A549 (cell line): Measurements from ENCODE around the gene ZNF710. TPM values are rescaled to one million over a fixed set of nuclear protein-coding genes. Genes with fewer than 3 reads are reported as not detected.

Experiments
- ATAC-seq, 2 experiments: fragments of 200-7000 bp in 1 of 2; fragments of >200 bp in 1 of 2; cut with Nextera tagmentation in 1 of 2; cut with Tn5 transposase in 1 of 2; 3 replicates each; pipeline versions ENCODE4 v1.8.0 to v1.9.1; 2018 to 2020; ENCODE audit warnings: mild to moderate bottlenecking in 1 of 2, moderate library complexity in 1 of 2
- CTCF ChIA-PET: fragments of 300-600 bp; sonication (Branson Sonifier 250); formaldehyde crosslinking; extraction: SDS; loops from one replicate; lab custom pipeline; 2021; ENCODE audit warnings: antibody characterized with exemption, inconsistent platforms; lab: Yijun Ruan, JAX
- POLR2A ChIA-PET: fragments of 350-600 bp; formaldehyde crosslinking; extraction: SDS; loops from one replicate; lab custom pipeline; 2021; ENCODE audit warnings: antibody characterized with exemption, inconsistent platforms; lab: Yijun Ruan, JAX
- DNase-seq, 2 experiments: peaks; one replicate each; pipeline versions ENCODE4 v3.0.0 to v3.0.0-alpha.2; 2011 to 2016; ENCODE audit warnings: low read depth in 1 of 2, low spot score in 1 of 2
- FAIRE-seq: peaks from 2 replicates; lab custom pipeline; 2011; peaks lifted over from hg19 to GRCh38; lab: Jason Lieb, UNC
- H3K27ac ChIP-seq, 2 experiments: fragments of >200 bp; sonication (Bioruptor Twin); formaldehyde crosslinking; 3 replicates each; pipeline ENCODE4 v1.5.1; 2016 to 2017
- H3K4me1 ChIP-seq: fragments of >200 bp; sonication (Bioruptor Twin); formaldehyde crosslinking; 3 replicates; pipeline ENCODE4 v1.6.1; 2016
- H3K4me2 ChIP-seq: fragments of >200 bp; sonication (Bioruptor Twin); formaldehyde crosslinking; 3 replicates; pipeline ENCODE4 v1.6.1; 2016
- H3K4me3 ChIP-seq: fragments of >200 bp; sonication (Bioruptor Twin); formaldehyde crosslinking; 3 replicates; pipeline ENCODE4 v1.5.1; 2016
- H3K9me3 ChIP-seq: fragments of >200 bp; sonication (Bioruptor Twin); formaldehyde crosslinking; 3 replicates; pipeline ENCODE4 v1.6.1; 2016
- CEBPB ChIP-seq, 2 experiments: fragments of >200 bp in 1 of 2; sonication (Bioruptor Twin) in 1 of 2; formaldehyde crosslinking in 1 of 2; IDR thresholded peaks; 2 replicates each; pipeline ENCODE4 v1.6.1; 2012 to 2016
- EP300 ChIP-seq, 2 experiments: fragments of >200 bp; sonication (Bioruptor Twin); formaldehyde crosslinking; IDR thresholded peaks; 2 replicates in 1 of 2; 3 replicates in 1 of 2; pipeline ENCODE4 v1.6.1; 2016 to 2017
- ESRRA ChIP-seq: fragments of 150-350 bp; IDR thresholded peaks from 2 replicates; pipeline ENCODE4 v1.6.1; 2014; ENCODE audit warnings: mild to moderate bottlenecking, low read length, borderline replicate concordance
- FOSB ChIP-seq: fragments of 250-450 bp; sonication (Bioruptor Pico); IDR thresholded peaks from 2 replicates; pipeline ENCODE4 v1.5.0; 2020; ENCODE audit warnings: mild to moderate bottlenecking, moderate library complexity
- FOSL2 ChIP-seq, 2 experiments: fragments of 450-650 bp in 1 of 2; fragments of >200 bp in 1 of 2; sonication (Bioruptor Twin) in 1 of 2; formaldehyde crosslinking; IDR thresholded peaks; 2 replicates each; pipeline versions ENCODE4 v1.5.0 to v1.6.1; 2016 to 2020; ENCODE audit warnings: mild to moderate bottlenecking in 1 of 2, moderate library complexity in 1 of 2
- FOXS1 ChIP-seq: fragments of 250-450 bp; sonication (Bioruptor Pico); IDR thresholded peaks from 2 replicates; pipeline ENCODE4 v1.5.0; 2020; ENCODE audit warnings: mild to moderate bottlenecking, moderate library complexity
- GATA3 ChIP-seq: IDR thresholded peaks from 2 replicates; pipeline ENCODE4 v1.6.1; 2012; ENCODE audit warnings: borderline replicate concordance
- HOXB13 ChIP-seq: fragments of 250-450 bp; sonication (Bioruptor Pico); IDR thresholded peaks from 2 replicates; pipeline ENCODE4 v1.5.0; 2020; ENCODE audit warnings: low read depth, mild to moderate bottlenecking, moderate library complexity
- HOXB5 ChIP-seq: fragments of 250-450 bp; sonication (Bioruptor Pico); IDR thresholded peaks from 2 replicates; pipeline ENCODE4 v1.5.0; 2020; ENCODE audit warnings: mild to moderate bottlenecking, moderate library complexity
- JUN ChIP-seq, 2 experiments: fragments of >200 bp; sonication (Bioruptor Twin); formaldehyde crosslinking; IDR thresholded peaks; 2 replicates in 1 of 2; 3 replicates in 1 of 2; pipeline ENCODE4 v1.6.1; 2016 to 2017
- MAFK ChIP-seq: fragments of 450-650 bp; IDR thresholded peaks from 2 replicates; pipeline ENCODE4 v1.6.1; 2014; ENCODE audit not compliant: partially characterized antibody
- MAZ ChIP-seq: fragments of 150-350 bp; IDR thresholded peaks from 2 replicates; pipeline ENCODE4 v1.6.1; 2014; ENCODE audit warnings: antibody characterized with exemption, low read depth, low read length, borderline replicate concordance
- NFE2L2 ChIP-seq: fragments of 150-350 bp; conservative IDR thresholded peaks from 2 replicates; pipeline ENCODE4 v1.6.1; 2014; ENCODE audit warnings: low read length
- NPAS2 ChIP-seq: fragments of 250-450 bp; sonication (Bioruptor Pico); IDR thresholded peaks from 2 replicates; pipeline ENCODE4 v1.8.0; 2022; ENCODE audit warnings: mild to moderate bottlenecking, moderate library complexity, borderline replicate concordance
- PHF8 ChIP-seq: fragments of 200-600 bp; sonication (generic); IDR thresholded peaks from 2 replicates; pipeline ENCODE4 v1.6.1; 2016; ENCODE audit warnings: low read depth, mild to moderate bottlenecking, antibody characterized with exemption, moderate library complexity, borderline replicate concordance
- POLR2A ChIP-seq: IDR thresholded peaks from 2 replicates; pipeline ENCODE4 v1.6.1; 2012; ENCODE audit warnings: mild to moderate bottlenecking, low read length
- POLR2AphosphoS2 ChIP-seq: conservative IDR thresholded peaks from 2 replicates; pipeline ENCODE4 v1.6.1; 2012; ENCODE audit warnings: low read length, improper control_type of control experiment, inconsistent platforms
- RFX5 ChIP-seq: fragments of 450-650 bp; IDR thresholded peaks from 2 replicates; pipeline ENCODE4 v1.7.1; 2014; ENCODE audit warnings: antibody characterized with exemption, mild to moderate bottlenecking, moderate library complexity
- SMC3 ChIP-seq: fragments of >200 bp; sonication (Bioruptor Twin); formaldehyde crosslinking; IDR thresholded peaks from 3 replicates; pipeline ENCODE4 v1.6.1; 2018; ENCODE audit warnings: inconsistent platforms
- ZC3H11A ChIP-seq: fragments of 450-650 bp; IDR thresholded peaks from 2 replicates; pipeline ENCODE4 v1.6.1; 2014; ENCODE audit warnings: antibody characterized with exemption, mild to moderate bottlenecking
- ZFP36 ChIP-seq: fragments of 450-650 bp; IDR thresholded peaks from 2 replicates; pipeline ENCODE4 v1.6.1; 2014; ENCODE audit warnings: borderline replicate concordance; ENCODE audit not compliant: partially characterized antibody
- WGBS: methylation state at CpG from one replicate; pipeline ENCODE4 v1.1.6; 2017; ENCODE audit errors: missing lambda C conversion rate; 5-methylcytosine and 5-hydroxymethylcytosine counted together
- polyA plus RNA-seq, 4 experiments: library from polyadenylated mRNA; depleted of rRNA in 3 of 4; stranded (reverse); fragments of >200 nt; fragmentation: RNase III in 1 of 4; extraction: RNeasy Plus Mini Kit Qiagen cat#74134 plus additional on column Dnase treatment in 1 of 4; gene quantifications; 2 replicates in 3 of 4; 3 replicates in 1 of 4; pipeline ENCODE4 v1.2.3, GENCODE V29; 2011 to 2017
- TF ChIP-seq, protein P1 (sequence below): fragments of >200 bp; sonication (Bioruptor Twin); formaldehyde crosslinking; IDR thresholded peaks from 3 replicates; pipeline ENCODE4 v1.5.1; 2016
- TF ChIP-seq, protein P2 (sequence below): IDR thresholded peaks from 2 replicates; pipeline ENCODE4 v1.6.1; 2012
- TF ChIP-seq, protein P3 (sequence below): fragments of 250-450 bp; sonication (Bioruptor Pico); IDR thresholded peaks from 2 replicates; pipeline ENCODE4 v1.5.0; 2020; ENCODE audit warnings: low read depth, mild to moderate bottlenecking, moderate library complexity

Gene ZNF710
- polyA plus RNA-seq, 2 of the 4 experiments (the other 2 are of a cell fraction): 2.6 to 7.8 TPM

DNA sequence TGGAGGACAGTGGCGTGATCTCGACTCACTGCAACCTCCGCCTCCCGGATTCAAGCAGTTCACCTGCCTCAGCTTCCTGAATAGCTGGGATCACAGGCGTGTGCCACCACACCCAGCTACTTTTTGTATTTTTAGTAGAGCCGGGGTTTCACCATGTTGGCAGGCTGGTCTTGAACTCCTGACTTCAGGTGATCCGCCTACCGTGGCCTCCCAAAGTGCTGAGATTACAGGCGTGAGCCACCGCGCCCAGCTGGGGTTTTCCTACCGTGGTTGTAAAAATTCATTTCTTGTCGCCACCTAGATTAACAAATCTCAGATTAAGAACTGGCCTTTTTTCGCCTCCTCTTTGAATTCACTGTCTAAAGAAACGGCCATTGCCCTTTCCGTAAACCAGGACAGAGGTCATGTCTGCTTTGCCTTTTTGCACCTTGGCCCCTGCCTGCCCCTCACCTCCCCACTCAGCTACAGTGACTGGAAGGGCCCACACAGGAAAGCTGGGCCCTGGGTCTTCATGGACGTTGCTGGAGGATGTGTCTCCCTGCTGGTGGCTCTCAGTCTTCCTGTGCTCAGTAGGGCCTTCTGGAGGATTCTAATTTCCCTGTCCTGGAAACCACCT lies 17.2 kb downstream of the ZNF710 start:
- WGBS: 92% methylated on average over 17 of the region's 17 CpGs

DNA sequence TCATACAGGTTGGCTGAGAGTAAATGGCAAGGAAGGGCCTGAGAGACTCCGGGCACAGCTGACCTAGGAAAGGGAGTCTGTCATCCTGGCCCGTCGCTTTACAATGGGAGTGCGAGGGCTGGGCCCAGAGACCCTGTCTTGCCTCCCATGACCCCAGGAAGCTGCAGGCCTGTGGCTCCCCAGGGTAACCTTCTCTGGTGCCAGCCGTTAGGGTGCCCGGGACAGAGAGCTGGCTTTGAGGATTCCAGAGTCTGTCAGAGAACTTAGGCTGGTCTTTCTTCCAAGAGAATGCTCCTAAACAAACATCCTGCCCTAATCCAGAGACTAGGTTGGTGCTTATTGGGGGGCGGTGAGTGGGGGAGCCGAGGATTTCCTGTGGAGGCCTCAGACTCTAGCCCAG lies 18.5 kb downstream of the ZNF710 start:
- ATAC-seq: no peak
- no peak overlapping the region for H3K27ac ChIP-seq
- ChIA-PET POLR2A (no interaction called here), CTCF (interaction anchor here (0.6 to 1.7 kb wide), 3 partner anchors 13 to 121 kb away, joined by 3 to 8 read pairs (median 3); no protein-coding TSS in a partner anchor)
- no peak overlapping the region for H3K4me3 ChIP-seq
- FAIRE-seq: no peak
- 88% methylated on average over 8 of the region's 8 CpGs for WGBS
- TF ChIP-seq FOSL2 (IDR thresholded peaks at IDR 0.05) (no peak), FOSL2 (CRISPR knock-in tag; IDR thresholded peaks at IDR 0.05) (no peak), SMC3 (no peak), EP300 (IDR thresholded peaks at IDR 0.05) (no peak), FOSB (CRISPR knock-in tag) (no peak), FOXS1 (CRISPR knock-in tag) (no peak), NFE2L2 (no peak), JUN (IDR thresholded peaks at IDR 0.05) (no peak), ESRRA (no peak), HOXB13 (CRISPR knock-in tag) (no peak), GATA3 (no peak), PHF8 (no peak), MAZ (no peak), CEBPB (IDR thresholded peaks at IDR 0.05) (no peak), HOXB5 (CRISPR knock-in tag) (no peak), MAFK (no peak)
- TF ChIP-seq, protein P1, sequence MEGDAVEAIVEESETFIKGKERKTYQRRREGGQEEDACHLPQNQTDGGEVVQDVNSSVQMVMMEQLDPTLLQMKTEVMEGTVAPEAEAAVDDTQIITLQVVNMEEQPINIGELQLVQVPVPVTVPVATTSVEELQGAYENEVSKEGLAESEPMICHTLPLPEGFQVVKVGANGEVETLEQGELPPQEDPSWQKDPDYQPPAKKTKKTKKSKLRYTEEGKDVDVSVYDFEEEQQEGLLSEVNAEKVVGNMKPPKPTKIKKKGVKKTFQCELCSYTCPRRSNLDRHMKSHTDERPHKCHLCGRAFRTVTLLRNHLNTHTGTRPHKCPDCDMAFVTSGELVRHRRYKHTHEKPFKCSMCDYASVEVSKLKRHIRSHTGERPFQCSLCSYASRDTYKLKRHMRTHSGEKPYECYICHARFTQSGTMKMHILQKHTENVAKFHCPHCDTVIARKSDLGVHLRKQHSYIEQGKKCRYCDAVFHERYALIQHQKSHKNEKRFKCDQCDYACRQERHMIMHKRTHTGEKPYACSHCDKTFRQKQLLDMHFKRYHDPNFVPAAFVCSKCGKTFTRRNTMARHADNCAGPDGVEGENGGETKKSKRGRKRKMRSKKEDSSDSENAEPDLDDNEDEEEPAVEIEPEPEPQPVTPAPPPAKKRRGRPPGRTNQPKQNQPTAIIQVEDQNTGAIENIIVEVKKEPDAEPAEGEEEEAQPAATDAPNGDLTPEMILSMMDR: no peak
- TF ChIP-seq, protein P2, sequence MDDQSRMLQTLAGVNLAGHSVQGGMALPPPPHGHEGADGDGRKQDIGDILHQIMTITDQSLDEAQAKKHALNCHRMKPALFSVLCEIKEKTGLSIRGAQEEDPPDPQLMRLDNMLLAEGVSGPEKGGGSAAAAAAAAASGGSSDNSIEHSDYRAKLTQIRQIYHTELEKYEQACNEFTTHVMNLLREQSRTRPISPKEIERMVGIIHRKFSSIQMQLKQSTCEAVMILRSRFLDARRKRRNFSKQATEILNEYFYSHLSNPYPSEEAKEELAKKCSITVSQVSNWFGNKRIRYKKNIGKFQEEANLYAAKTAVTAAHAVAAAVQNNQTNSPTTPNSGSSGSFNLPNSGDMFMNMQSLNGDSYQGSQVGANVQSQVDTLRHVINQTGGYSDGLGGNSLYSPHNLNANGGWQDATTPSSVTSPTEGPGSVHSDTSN: no peak
- no peak overlapping the region for H3K4me2 ChIP-seq
- H3K4me1 ChIP-seq: peaks cover 5% of the 10 kb centered on the region; the same call in 2 of the 3 replicates
- no peaks in the 10 kb centered on the region for H3K9me3 ChIP-seq
- no peak for DNase-seq

More for the DNA sequence above, 17.2 kb downstream of the ZNF710 start:
- no peak overlapping the region for H3K4me3 ChIP-seq
- no peak overlapping the region for H3K4me2 ChIP-seq
- TF ChIP-seq FOXS1 (CRISPR knock-in tag) (no peak), POLR2AphosphoS2 (no peak), NPAS2 (CRISPR knock-in tag) (no peak), RFX5 (no peak), ZFP36 (no peak), POLR2A (no peak), HOXB13 (CRISPR knock-in tag) (no peak), ZC3H11A (no peak)
- TF ChIP-seq, protein P3, sequence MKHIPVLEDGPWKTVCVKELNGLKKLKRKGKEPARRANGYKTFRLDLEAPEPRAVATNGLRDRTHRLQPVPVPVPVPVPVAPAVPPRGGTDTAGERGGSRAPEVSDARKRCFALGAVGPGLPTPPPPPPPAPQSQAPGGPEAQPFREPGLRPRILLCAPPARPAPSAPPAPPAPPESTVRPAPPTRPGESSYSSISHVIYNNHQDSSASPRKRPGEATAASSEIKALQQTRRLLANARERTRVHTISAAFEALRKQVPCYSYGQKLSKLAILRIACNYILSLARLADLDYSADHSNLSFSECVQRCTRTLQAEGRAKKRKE (CRISPR knock-in tag): no peak
- TF ChIP-seq, all 56 proteins: peak for 0
- POLR2A ChIA-PET: no interaction called here
- Histone ChIP-seq H3K27ac (no peak overlapping the region), H3K9me3 (no peaks in the 10 kb centered on the region; the same call in 2 of the 3 replicates), H3K4me1 (peaks cover 5% of the 10 kb centered on the region; the same call in 2 of the 3 replicates)
- CTCF ChIA-PET: interaction anchor here (0.6 to 2.3 kb wide), 9 partner anchors 14 to 788 kb away, joined by 3 to 8 read pairs (median 4); no protein-coding TSS in a partner anchor
- FAIRE-seq (no peak), ATAC-seq (no peak), DNase-seq (no peak)
